HG03135 (cell line): Measurements from ENCODE around the gene FIBP.
A peak's percentile ranks its signal among the peaks of the same experiment; 100 is the strongest.

ENCODE experiments used
- ATAC-seq: cut with Tn5 transposase; IDR thresholded peaks from one replicate; pipeline ENCODE4 v1.9.1; 2021; ENCODE audit warnings: mild to moderate bottlenecking, moderate library complexity; ENCODE audit not compliant: unreplicated experiment

The FIBP gene

DNA sequence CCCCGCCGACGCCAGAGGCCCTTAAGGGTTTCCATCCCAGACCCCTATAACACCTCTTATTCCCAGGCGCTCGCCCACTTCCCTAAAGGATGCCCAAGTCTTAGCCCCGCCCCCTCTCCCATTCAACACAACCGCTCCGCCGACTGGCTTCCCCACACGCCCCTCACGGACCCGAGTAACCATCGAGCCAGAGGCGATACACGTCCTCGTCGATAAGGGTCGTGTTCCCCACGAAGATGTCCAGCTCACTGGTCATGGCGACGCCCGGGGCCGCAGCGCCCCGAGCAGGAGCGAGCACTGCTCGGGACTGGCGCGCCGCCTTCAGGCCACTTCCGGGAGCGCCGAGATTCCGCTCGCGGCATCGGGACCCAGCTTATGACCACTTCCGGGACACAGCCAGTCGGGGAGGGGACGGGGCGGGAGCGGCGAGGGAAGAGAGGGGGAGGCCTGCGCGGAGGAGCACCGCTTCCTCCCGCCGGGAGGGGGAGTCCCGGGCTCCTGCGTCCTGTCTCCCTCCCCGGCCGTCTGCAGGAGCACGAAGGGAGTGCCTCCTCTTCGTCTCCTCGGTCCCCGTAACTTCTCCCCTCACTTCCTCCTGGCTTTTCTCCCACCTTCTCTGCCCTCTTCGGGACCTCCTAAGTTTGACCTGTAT is at the start of gene FIBP:
Gene FIBP, minus strand, starts transcription at position 309 of the 652 bp plus-strand sequence. Its CDS starts 53 bp downstream, at position 256.
- ATAC-seq = peak; percentile 37

- no peak for ATAC-seq
Measured at GRCh38 chr11:65937766-65938165, 49.5 kb upstream of the FIBP start.

- ATAC-seq = no peak
Measured at GRCh38 chr11:65934014-65934413, 45.7 kb upstream of the FIBP start.

GRCh38 chr11:65932558-65932919 is 44.3 kb upstream of the FIBP start:
- no peak for ATAC-seq

- ATAC-seq = no peak
Measured at GRCh38 chr11:65931773-65932557, 43.7 kb upstream of the FIBP start.

GRCh38 chr11:65928667-65929066 is 40.4 kb upstream of the FIBP start:
- ATAC-seq = no peak

GRCh38 chr11:65927904-65928397 is 39.7 kb upstream of the FIBP start:
- peak; percentile 78 for ATAC-seq

- ATAC-seq = no peak
Measured at GRCh38 chr11:65925397-65925796, 37.1 kb upstream of the FIBP start.

DNA sequence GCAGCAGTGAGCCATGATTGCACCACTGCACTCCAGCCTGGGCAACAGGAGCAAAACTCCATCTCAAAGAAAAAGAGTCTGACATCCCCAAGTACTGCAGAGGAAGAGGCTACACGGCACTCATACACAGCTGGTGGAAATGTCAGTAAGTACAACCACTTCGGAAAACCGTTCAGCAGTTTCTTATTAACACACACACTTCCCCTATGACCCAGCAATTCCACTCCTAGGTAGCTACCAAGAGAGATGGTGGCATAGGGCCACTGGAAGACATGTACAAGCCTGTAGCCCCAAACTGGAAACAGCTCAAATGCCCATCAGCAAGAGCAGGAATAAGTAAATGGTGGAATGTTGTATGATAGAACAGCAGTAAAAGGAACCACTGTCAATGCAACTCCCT is 34.3 kb upstream of the FIBP start:
- no peak for ATAC-seq

DNA sequence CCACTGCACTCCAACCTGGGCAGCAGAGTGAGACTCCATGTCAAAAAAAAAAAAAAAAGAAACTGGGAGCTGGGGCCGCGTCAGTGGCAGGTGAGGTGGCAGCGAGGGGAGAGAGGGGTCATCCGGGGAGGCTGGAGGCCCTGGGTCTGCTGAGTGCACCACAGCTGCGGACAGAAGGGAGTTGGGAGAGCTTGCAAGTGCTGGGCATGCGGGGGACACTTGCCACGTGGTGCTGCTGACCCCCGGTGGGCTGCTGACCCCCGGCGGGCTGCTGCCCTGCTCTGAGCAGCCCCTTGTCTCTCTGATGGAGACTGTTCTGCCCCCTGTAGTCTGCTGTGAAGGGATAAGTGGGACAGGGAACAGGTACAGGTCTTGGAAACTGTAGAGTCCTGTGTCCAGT is 33.6 kb upstream of the FIBP start:
- ATAC-seq = no peak

- ATAC-seq = no peak
Measured at GRCh38 chr11:65921033-65921555, 32.8 kb upstream of the FIBP start.

DNA sequence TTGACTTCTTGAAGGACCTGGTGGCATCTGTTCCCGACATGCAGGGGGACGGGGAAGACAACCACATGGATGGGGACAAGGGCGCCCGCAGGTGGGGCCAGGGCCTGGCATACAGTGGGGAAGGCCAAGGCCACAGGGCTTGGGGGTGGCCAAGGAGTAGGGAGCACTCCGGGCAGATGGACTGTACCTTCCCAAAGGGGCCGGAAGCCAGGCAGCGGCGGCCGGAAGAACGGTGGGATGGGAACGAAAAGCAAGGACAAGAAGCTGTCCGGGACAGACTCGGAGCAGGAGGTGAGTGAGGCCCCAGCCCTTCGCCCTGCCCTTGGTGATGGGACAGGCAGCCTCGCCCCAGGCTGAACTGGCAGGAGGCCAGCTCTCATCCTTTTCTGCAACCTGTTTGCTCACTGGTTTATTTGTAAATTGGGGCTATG is 32.1 kb upstream of the FIBP start:
- ATAC-seq = no peak

GRCh38 chr11:65919573-65920371 is 31.5 kb upstream of the FIBP start:
- ATAC-seq = peak; percentile 42

DNA sequence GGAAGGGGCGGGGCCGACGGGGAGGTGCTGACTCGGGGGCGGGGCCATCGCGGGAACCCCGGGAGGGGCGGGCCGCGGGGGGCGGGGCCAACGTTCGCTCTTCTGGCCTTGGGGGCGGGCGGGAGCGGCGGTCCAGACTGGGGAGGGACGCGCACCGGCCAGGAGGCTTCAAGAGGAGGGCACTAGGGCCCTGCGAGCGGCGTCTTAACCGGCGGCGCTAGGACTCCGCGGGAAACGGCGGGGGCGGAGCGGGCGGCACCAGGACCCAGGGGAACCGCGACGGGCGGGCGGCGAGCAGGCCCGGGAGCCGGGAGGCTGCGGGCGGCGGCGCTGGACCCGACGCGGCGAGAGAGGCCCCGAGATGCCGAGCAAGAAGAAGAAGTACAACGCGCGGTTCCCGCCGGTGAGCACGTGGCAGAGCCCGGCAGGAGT is 30.9 kb upstream of the FIBP start, which contains the start of gene DRAP1:
Gene DRAP1, plus strand, starts transcription at position 286 of the 432 bp plus-strand sequence. Its CDS starts 76 bp downstream, at position 362.
- ATAC-seq = peak; percentile 78

GRCh38 chr11:65918211-65919140 is 30.2 kb upstream of the FIBP start, which contains the start of gene C11orf68:
TSS of gene C11orf68 (minus strand) at chr11:65919062. CDS start at chr11:65919031, 31 bp downstream.
- peak; percentile 51 for ATAC-seq

GRCh38 chr11:65917434-65918210 is 29.4 kb upstream of the FIBP start:
- ATAC-seq = no peak

GRCh38 chr11:65917077-65917433 is 28.8 kb upstream of the FIBP start:
- no peak for ATAC-seq

GRCh38 chr11:65916391-65916790 is 28.1 kb upstream of the FIBP start:
- ATAC-seq = no peak

GRCh38 chr11:65915821-65916251 is 27.6 kb upstream of the FIBP start:
- ATAC-seq = no peak
